ENCODE measurements around the gene ADGRV1. TPM values are rescaled to one million over a fixed set of nuclear protein-coding genes. Genes with fewer than 3 reads are reported as not detected.
A peak's percentile ranks its signal among the peaks of the same experiment; 100 is the strongest.

Gene ADGRV1
- total RNA-seq, 4 donors from 2014 or later = 2.5 to 7.5 (median 4.5) TPM

DNA sequence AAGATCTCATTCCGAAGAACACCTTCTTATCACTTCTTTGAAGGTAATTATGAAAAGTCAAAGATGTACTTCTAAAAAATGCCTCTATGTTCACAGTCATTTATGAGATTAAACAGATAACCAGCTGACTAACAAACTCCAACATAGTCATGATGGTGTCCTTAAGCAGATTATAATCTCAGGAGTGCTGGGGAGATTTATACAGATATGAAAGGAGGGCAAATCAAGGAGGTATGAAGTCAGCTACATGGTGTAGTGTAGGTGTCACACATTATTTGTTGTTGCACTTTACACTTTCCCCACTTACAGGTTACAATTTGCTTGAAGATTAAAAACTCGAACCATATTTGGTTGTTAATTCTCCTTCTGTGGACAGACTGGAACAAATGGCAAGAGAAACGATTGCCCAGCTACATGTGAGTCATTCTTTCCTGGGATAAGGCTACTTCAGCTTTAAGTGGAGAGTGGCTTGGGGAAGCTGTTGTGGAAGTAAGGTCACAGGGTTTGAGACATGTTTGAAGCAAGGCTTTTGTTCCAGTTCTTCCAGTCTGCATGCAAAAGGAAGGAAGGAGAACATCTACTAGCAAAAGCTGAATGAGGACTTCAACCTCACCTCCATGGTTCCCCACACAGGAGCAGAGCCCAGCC lies 320.1 kb downstream of the ADGRV1 start:
- Histone ChIP-seq H3K27me3 (no peaks in the 10 kb centered on the region), H3K9me3 (no peaks in the 10 kb centered on the region), H3K27ac (peak overlapping the region; percentile 24), H3K36me3 (no peaks in the 10 kb centered on the region), H3K4me1 (peaks cover 14% of the 10 kb centered on the region), H3K4me3 (no peak overlapping the region)
- DNase-seq (ENCODE audit: low spot score in 2 of 2) = no peak
- WGBS = 38% methylated on average over 3 of the region's 3 CpGs
- TF ChIP-seq CTCF (IDR thresholded peaks at IDR 0.05) (no peak), EP300 (IDR thresholded peaks at IDR 0.05) (no peak), POLR2AphosphoS5 (IDR thresholded peaks at IDR 0.05) (no peak), POLR2A (IDR thresholded peaks at IDR 0.05) (no peak)

DNA sequence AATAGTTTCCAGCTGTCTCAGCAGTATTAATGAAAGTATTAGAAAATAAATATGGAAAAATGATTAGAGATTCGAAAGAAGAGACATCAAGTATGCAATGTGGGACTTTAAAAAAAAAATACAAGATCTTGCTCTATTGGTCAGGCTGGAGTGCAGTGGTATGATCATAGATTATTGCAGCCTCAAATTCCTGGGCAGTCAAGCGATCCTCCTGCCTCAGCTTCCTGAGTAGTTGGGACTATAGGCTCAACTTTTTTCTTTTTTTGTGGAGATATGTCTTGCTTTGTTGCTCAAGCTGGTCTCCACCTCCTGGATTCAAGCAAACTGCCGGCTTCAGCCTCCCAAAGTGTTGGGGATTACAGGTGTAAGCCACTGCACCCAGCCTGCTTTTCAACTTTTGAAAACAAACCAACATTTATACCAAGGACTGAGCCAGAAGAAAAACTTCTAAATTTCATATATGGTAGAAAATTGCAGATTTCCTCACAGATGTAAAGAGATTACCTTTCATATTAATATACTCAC lies 323.1 kb downstream of the ADGRV1 start:
- Histone ChIP-seq H3K36me3 (no peaks in the 10 kb centered on the region), H3K27me3 (no peaks in the 10 kb centered on the region), H3K27ac (no peak overlapping the region), H3K4me1 (peaks cover 27% of the 10 kb centered on the region), H3K9me3 (no peaks in the 10 kb centered on the region), H3K4me3 (no peak overlapping the region)
- no peak for DNase-seq (ENCODE audit: low spot score in 2 of 2)
- 82% methylated on average over 3 of the region's 3 CpGs for WGBS
- no peak for TF ChIP-seq EP300 (IDR thresholded peaks at IDR 0.05)
- no peak for TF ChIP-seq CTCF (IDR thresholded peaks at IDR 0.05)
- TF ChIP-seq POLR2A (IDR thresholded peaks at IDR 0.05) = no peak

GRCh38 chr5:90882448-90882847 lies 323.9 kb downstream of the ADGRV1 start:
- WGBS = 71% methylated on average over 2 of the region's 2 CpGs
- no peaks in the 10 kb centered on the region for H3K36me3 ChIP-seq
- TF ChIP-seq CTCF (IDR thresholded peaks at IDR 0.05) (no peak), EP300 (IDR thresholded peaks at IDR 0.05) (no peak), POLR2AphosphoS5 (IDR thresholded peaks at IDR 0.05) (no peak), POLR2A (IDR thresholded peaks at IDR 0.05) (no peak)
- no peak overlapping the region for H3K4me3 ChIP-seq
- H3K27me3 ChIP-seq = no peaks in the 10 kb centered on the region
- H3K27ac ChIP-seq = no peak overlapping the region
- H3K4me1 ChIP-seq = peaks cover 27% of the 10 kb centered on the region
- no peaks in the 10 kb centered on the region for H3K9me3 ChIP-seq
- DNase-seq (ENCODE audit: low spot score in 2 of 2) = no peak

- Histone ChIP-seq H3K9me3 (no peaks in the 10 kb centered on the region), H3K27ac (no peak overlapping the region), H3K36me3 (no peaks in the 10 kb centered on the region), H3K4me1 (peaks cover 37% of the 10 kb centered on the region), H3K4me3 (no peak overlapping the region), H3K27me3 (no peaks in the 10 kb centered on the region)
- no peak for DNase-seq (ENCODE audit: low spot score in 2 of 2)
- TF ChIP-seq EP300 (IDR thresholded peaks at IDR 0.05) (no peak), CTCF (IDR thresholded peaks at IDR 0.05) (no peak), POLR2AphosphoS5 (IDR thresholded peaks at IDR 0.05) (no peak), POLR2A (IDR thresholded peaks at IDR 0.05) (no peak)
- WGBS = 29% methylated on average over 1 of the region's 1 CpG
Observed at GRCh38 chr5:90885180-90885868, 326.7 kb downstream of the ADGRV1 start.

GRCh38 chr5:90886381-90886780 lies 327.8 kb downstream of the ADGRV1 start:
- DNase-seq (ENCODE audit: low spot score in 2 of 2) = no peak
- TF ChIP-seq POLR2A (IDR thresholded peaks at IDR 0.05) (no peak), CTCF (IDR thresholded peaks at IDR 0.05) (no peak), EP300 (IDR thresholded peaks at IDR 0.05) (no peak), POLR2AphosphoS5 (IDR thresholded peaks at IDR 0.05) (no peak)
- Histone ChIP-seq H3K4me1 (peaks cover 38% of the 10 kb centered on the region), H3K4me3 (no peak overlapping the region), H3K36me3 (no peaks in the 10 kb centered on the region), H3K27me3 (no peaks in the 10 kb centered on the region), H3K9me3 (no peaks in the 10 kb centered on the region), H3K27ac (no peak overlapping the region)
- 76% methylated on average over 5 of the region's 5 CpGs for WGBS
